H1 (cell line): ENCODE measurements around the gene SFXN2. TPM values are rescaled to one million over a fixed set of nuclear protein-coding genes. Genes with fewer than 3 reads are reported as not detected.

ENCODE experiments used
- CTCF ChIA-PET: fragments of 300-600 bp; sonication (Branson Sonifier 250); formaldehyde crosslinking; loops from one replicate; lab custom pipeline; 2021; ENCODE audit not compliant: partially characterized antibody; lab: Charles Lee
- POLR2A ChIA-PET: fragments of 300-600 bp; sonication (Branson Sonifier 250); formaldehyde crosslinking; loops from one replicate; lab custom pipeline; 2021; ENCODE audit warnings: inconsistent platforms; ENCODE audit not compliant: partially characterized antibody; lab: Charles Lee
- DNase-seq, 2 experiments: peaks; one replicate each; pipeline versions ENCODE4 v3.0.0 to v3.0.0-alpha.2; 2010 to 2022; ENCODE audit warnings: low spot score in 2 of 2, low read depth in 1 of 2, mixed read lengths in 1 of 2
- FAIRE-seq: peaks from 2 replicates; lab custom pipeline; 2011; peaks lifted over from hg19 to GRCh38; lab: Jason Lieb, UNC
- H2AFZ ChIP-seq: 2 replicates; pipeline ENCODE4 v1.8.1; 2012; ENCODE audit warnings: low read length, inconsistent platforms
- H2AK5ac ChIP-seq: 2 replicates; pipeline ENCODE4 v1.6.1; 2013; ENCODE audit warnings: low read depth, low read length
- H2BK120ac ChIP-seq: replicated peaks from 2 replicates; pipeline ENCODE3; 2013; ENCODE audit warnings: low read depth, low read length, inconsistent platforms
- H2BK12ac ChIP-seq: 2 replicates; pipeline ENCODE4 v1.6.1; 2013; ENCODE audit warnings: low read depth, low read length
- H2BK15ac ChIP-seq: 2 replicates; pipeline ENCODE4 v1.6.1; 2013; ENCODE audit warnings: low read length
- H2BK20ac ChIP-seq: 2 replicates; pipeline ENCODE4 v1.6.1; 2013; ENCODE audit warnings: low read length
- H2BK5ac ChIP-seq: 2 replicates; pipeline ENCODE4 v1.6.1; 2013; ENCODE audit warnings: low read depth, low read length
- H3K14ac ChIP-seq: 2 replicates; pipeline ENCODE4 v1.6.1; 2013; ENCODE audit warnings: inconsistent platforms; ENCODE audit not compliant: insufficient read length
- H3K18ac ChIP-seq: 2 replicates; pipeline ENCODE4 v1.6.1; 2013; ENCODE audit warnings: low read length; ENCODE audit errors: extremely low read depth
- H3K23ac ChIP-seq: 2 replicates; pipeline ENCODE4 v1.6.1; 2013; ENCODE audit warnings: inconsistent platforms; ENCODE audit not compliant: insufficient read length
- H3K23me2 ChIP-seq: 2 replicates; pipeline ENCODE4 v1.6.1; 2013; ENCODE audit warnings: low read depth, low read length
- H3K27ac ChIP-seq: 2 replicates; pipeline ENCODE4 v1.6.1; 2011; ENCODE audit warnings: low read depth, low read length, inconsistent platforms
- H3K27me3 ChIP-seq, 4 experiments: replicated peaks in 1 of 4; 1 replicate in 1 of 4; 2 replicates in 3 of 4; pipeline versions ENCODE4 v1.6.1 to v1.8.1; 2011 to 2013; ENCODE audit warnings: low read length in 3 of 4, mild to moderate bottlenecking in 3 of 4, inconsistent platforms in 2 of 4, mixed read lengths in 2 of 4, moderate library complexity in 1 of 4; ENCODE audit not compliant: control insufficient read depth in 3 of 4, insufficient read depth in 3 of 4; ENCODE audit errors: extremely low read depth in 1 of 4
- H3K36me3 ChIP-seq, 4 experiments: 2 replicates each; pipeline versions ENCODE4 v1.6.1 to v1.8.1; 2011 to 2013; ENCODE audit warnings: mild to moderate bottlenecking in 4 of 4, low read length in 3 of 4, moderate library complexity in 2 of 4, control low read depth in 1 of 4, inconsistent platforms in 1 of 4; ENCODE audit not compliant: insufficient read depth in 4 of 4, control insufficient read depth in 2 of 4
- H3K4ac ChIP-seq: replicated peaks from 2 replicates; pipeline ENCODE3; 2013; ENCODE audit warnings: low read length, low read depth, mixed read lengths, inconsistent platforms; ENCODE audit not compliant: insufficient read length
- H3K4me1 ChIP-seq, 4 experiments: replicated peaks in 1 of 4; 1 replicate in 1 of 4; 2 replicates in 3 of 4; pipeline versions ENCODE4 v1.6.1 to v1.8.1; 2011 to 2013; ENCODE audit warnings: low read length in 3 of 4, inconsistent platforms in 2 of 4, mixed read lengths in 1 of 4; ENCODE audit not compliant: insufficient read depth in 4 of 4, control insufficient read depth in 3 of 4
- H3K4me2 ChIP-seq, 2 experiments: 2 replicates each; pipeline versions ENCODE4 v1.6.1 to v1.8.1; 2011 to 2013; ENCODE audit warnings: low read depth in 2 of 2, low read length in 2 of 2, control low read depth in 1 of 2, inconsistent platforms in 1 of 2, mild to moderate bottlenecking in 1 of 2; ENCODE audit not compliant: insufficient read depth in 1 of 2
- H3K4me3 ChIP-seq, 4 experiments: fragments of 200-600, 300-600 bp in 1 of 4; sonication (generic), shearing (Covaris generic), sonication (Bioruptor Twin) in 1 of 4; 2 replicates each; pipeline versions ENCODE4 v1.5.1 to v1.8.1; 2011 to 2016; ENCODE audit warnings: low read length in 4 of 4, low read depth in 3 of 4, control low read depth in 2 of 4, inconsistent platforms in 2 of 4, mild to moderate bottlenecking in 2 of 4, mixed read lengths in 1 of 4, moderate library complexity in 1 of 4; ENCODE audit not compliant: insufficient read depth in 2 of 4; ENCODE audit errors: extremely low read depth in 1 of 4
- H3K56ac ChIP-seq: replicated peaks from 2 replicates; pipeline ENCODE3; 2013; ENCODE audit warnings: low read depth, mild to moderate bottlenecking, mixed read lengths, low read length, inconsistent platforms; ENCODE audit not compliant: insufficient read length
- H3K79me1 ChIP-seq: 2 replicates; pipeline ENCODE4 v1.6.1; 2013; ENCODE audit warnings: low read depth, low read length, control low read depth
- H3K79me2 ChIP-seq, 2 experiments: 2 replicates each; pipeline versions ENCODE4 v1.6.1 to v1.8.1; 2012 to 2013; ENCODE audit warnings: low read length in 2 of 2, mild to moderate bottlenecking in 2 of 2, inconsistent platforms in 1 of 2; ENCODE audit not compliant: insufficient read depth in 2 of 2, control insufficient read depth in 1 of 2
- H3K9ac ChIP-seq, 4 experiments: replicated peaks in 1 of 4; 1 replicate in 1 of 4; 2 replicates in 3 of 4; pipeline versions ENCODE4 v1.6.1 to v1.8.1; 2011 to 2013; ENCODE audit warnings: low read depth in 3 of 4, low read length in 3 of 4, control low read depth in 2 of 4, mild to moderate bottlenecking in 2 of 4, moderate library complexity in 2 of 4, inconsistent platforms in 1 of 4; ENCODE audit errors: extremely low read depth in 1 of 4
- H3K9me3 ChIP-seq, 2 experiments: 2 replicates each; pipeline versions ENCODE4 v1.6.1 to v1.8.1; 2012 to 2013; ENCODE audit warnings: mild to moderate bottlenecking in 2 of 2, moderate library complexity in 2 of 2, control low read depth in 1 of 2, inconsistent platforms in 1 of 2, low read depth in 1 of 2, low read length in 1 of 2, mixed read lengths in 1 of 2; ENCODE audit not compliant: insufficient read depth in 2 of 2
- H4K20me1 ChIP-seq, 2 experiments: replicated peaks in 1 of 2; 2 replicates each; pipeline versions ENCODE3 to v1.8.1; 2011 to 2013; ENCODE audit warnings: inconsistent platforms in 2 of 2, low read length in 2 of 2, mild to moderate bottlenecking in 1 of 2; ENCODE audit not compliant: insufficient read depth in 2 of 2, control insufficient read depth in 1 of 2
- H4K5ac ChIP-seq: 2 replicates; pipeline ENCODE4 v1.6.1; 2013; ENCODE audit warnings: low read length, low read depth, mixed read lengths, inconsistent platforms; ENCODE audit not compliant: insufficient read length
- H4K8ac ChIP-seq: 2 replicates; pipeline ENCODE4 v1.8.0; 2013; ENCODE audit warnings: mild to moderate bottlenecking, moderate library complexity, low read length, inconsistent platforms; ENCODE audit not compliant: insufficient read depth; ENCODE audit errors: extremely low read depth
- H4K91ac ChIP-seq: replicated peaks from 2 replicates; pipeline ENCODE3; 2013; ENCODE audit warnings: low read length, mixed read lengths, inconsistent platforms; ENCODE audit not compliant: insufficient read length
- BRCA1 ChIP-seq: IDR thresholded peaks from 2 replicates; pipeline ENCODE4 v1.6.1; 2012; ENCODE audit warnings: low read depth, low read length, improper control_type of control experiment
- CBX5 ChIP-seq: fragments of 300-800, 300-1000 bp; sonication (generic); IDR thresholded peaks from 2 replicates; pipeline ENCODE4 v1.7.1; 2016; ENCODE audit warnings: antibody characterized with exemption, low read length, low read depth
- CEBPB ChIP-seq: IDR thresholded peaks from 2 replicates; pipeline ENCODE4 v1.6.1; 2012; ENCODE audit warnings: low read depth, low read length
- CHD1 ChIP-seq: IDR thresholded peaks from 2 replicates; pipeline ENCODE4 v1.6.1; 2012; ENCODE audit warnings: low read depth, low read length, improper control_type of control experiment
- EGR1 ChIP-seq: IDR thresholded peaks from 2 replicates; pipeline ENCODE4 v1.6.1; 2011; ENCODE audit warnings: low read depth, low read length, borderline replicate concordance
- HDAC6 ChIP-seq: IDR thresholded peaks from one replicate; pipeline ENCODE4 v1.7.1; 2012; ENCODE audit warnings: low read depth, mild to moderate bottlenecking, inconsistent platforms, low read length, moderate library complexity
- MAFK ChIP-seq: IDR thresholded peaks from 2 replicates; pipeline ENCODE4 v1.6.1; 2012; ENCODE audit warnings: low read depth, mild to moderate bottlenecking, improper control_type of control experiment, low read length
- NANOG ChIP-seq: IDR thresholded peaks from 2 replicates; pipeline ENCODE4 v1.6.1; 2011; ENCODE audit warnings: low read length, low read depth, mild to moderate bottlenecking, inconsistent platforms; ENCODE audit not compliant: insufficient read depth, poor library complexity, severe bottlenecking
- POLR2AphosphoS5 ChIP-seq: IDR thresholded peaks from 2 replicates; pipeline ENCODE4 v1.6.1; 2011; ENCODE audit warnings: low read depth, low read length
- RAD21 ChIP-seq, 2 experiments: IDR thresholded peaks in 1 of 2; conservative IDR thresholded peaks in 1 of 2; 2 replicates each; pipeline ENCODE4 v1.6.1; 2011; ENCODE audit warnings: low read depth in 2 of 2, low read length in 2 of 2, improper control_type of control experiment in 1 of 2, inconsistent platforms in 1 of 2, mild to moderate bottlenecking in 1 of 2, moderate library complexity in 1 of 2
- SAP30 ChIP-seq: fragments of 300-600 bp; sonication (generic); IDR thresholded peaks from 2 replicates; pipeline ENCODE4 v1.7.1; 2012; ENCODE audit warnings: low read length, moderate library complexity, mild to moderate bottlenecking, inconsistent platforms; ENCODE audit not compliant: insufficient read depth, insufficient replicate concordance
- SP4 ChIP-seq: IDR thresholded peaks from 2 replicates; pipeline ENCODE4 v1.6.1; 2012; ENCODE audit warnings: low read length, inconsistent platforms
- TAF1 ChIP-seq: IDR thresholded peaks from 2 replicates; pipeline ENCODE4 v1.6.1; 2011; ENCODE audit warnings: mild to moderate bottlenecking, low read depth, low read length
- USF2 ChIP-seq: IDR thresholded peaks from 2 replicates; pipeline ENCODE4 v1.6.1; 2011; ENCODE audit warnings: low read length, improper control_type of control experiment
- WGBS, 2 experiments: shearing (Covaris generic) in 1 of 2; methylation state at CpG; one replicate each; pipeline versions ENCODE4 v1.1.6 to v1.1.7; 2013 to 2015; ENCODE audit warnings: low lambda C conversion rate in 2 of 2, mixed read lengths in 2 of 2, inconsistent platforms in 1 of 2, low coverage in 1 of 2, missing lambda C conversion rate in 1 of 2; ENCODE audit not compliant: insufficient replicate concordance in 2 of 2, insufficient coverage in 1 of 2, insufficient read length in 1 of 2; ENCODE audit errors: extremely low coverage in 1 of 2, missing lambda C conversion rate in 1 of 2; 5-methylcytosine and 5-hydroxymethylcytosine counted together
- polyA plus RNA-seq, 7 experiments: library from polyadenylated mRNA; depleted of rRNA in 3 of 7; stranded (reverse) in 5 of 7; unstranded in 2 of 7; fragments of >200 nt in 5 of 7; fragments of 200-250 nt in 2 of 7; gene quantifications; 1 replicate in 5 of 7; 2 replicates in 1 of 7; 4 replicates in 1 of 7; pipeline versions ENCODE4 v1.2.1 to v1.2.3, GENCODE V29; 2011 to 2013; ENCODE audit warnings: missing spikeins in 2 of 7, mixed read lengths in 2 of 7
- total RNA-seq: library from RNA; stranded (reverse); fragmentation: NEBNext Ultra II Directional; extraction: Animal tissue kit (Norgen Biotek cat#: 25700); gene quantifications from 2 replicates; pipeline ENCODE4 v1.2.1, GENCODE V29; 2021

Gene SFXN2
- total and polyA plus RNA-seq, 2 of the 8 experiments (the other 6 are each of a cell fraction or from before 2014, with no cell fraction given) = 20.5 to 23.5 TPM

- Histone ChIP-seq H4K20me1 (no peaks in the 10 kb centered on the region), H3K9ac (no peak overlapping the region), H2BK15ac (no peak overlapping the region), H3K4me1 (no peaks in the 10 kb centered on the region), H3K56ac (no peak overlapping the region), H3K27me3 (no peaks in the 10 kb centered on the region), H4K8ac (no peak overlapping the region), H2BK5ac (no peak overlapping the region), H3K23ac (no peak overlapping the region), H3K36me3 (peaks cover 0 to 16% (median 11%) of the 10 kb centered on the region in 4 experiments; a peak in 5 of 8 replicates), H2BK12ac (no peak overlapping the region), H3K14ac (no peak overlapping the region), H4K91ac (no peak overlapping the region), H3K9me3 (no peaks in the 10 kb centered on the region), H2AFZ (no peak overlapping the region), H3K79me1 (peaks cover 2% of the 10 kb centered on the region; the same call in 1 of the 2 replicates), H3K4me2 (no peak overlapping the region), H3K23me2 (no peaks in the 10 kb centered on the region), H3K18ac (no peak overlapping the region), H3K79me2 (no peaks in the 10 kb centered on the region), H3K4ac (no peak overlapping the region), H3K4me3 (no peak overlapping the region), H3K27ac (no peak overlapping the region), H2BK120ac (no peak overlapping the region), H4K5ac (no peak overlapping the region), H2BK20ac (no peak overlapping the region), H2AK5ac (no peak overlapping the region)
- CTCF ChIA-PET = interaction anchor here (1.0 to 2.6 kb wide), 3 partner anchors 11 to 20 kb away, joined by 3 to 7 read pairs (median 6); no protein-coding TSS in a partner anchor
- FAIRE-seq (no peak), DNase-seq (no peak)
- POLR2A ChIA-PET = no interaction called here
- 90% methylated on average over 2 of the region's 2 CpGs; no CpG with 5 or more reads in 1 of the 2 experiments for WGBS, 2 experiments
- TF ChIP-seq CHD1 (no peak), SP4 (no peak), USF2 (no peak), TAF1 (no peak), BRCA1 (no peak), EGR1 (no peak), MAFK (no peak), POLR2AphosphoS5 (no peak), CBX5 (no peak), HDAC6 (no peak), CEBPB (no peak), NANOG (no peak), SAP30 (no peak), RAD21 (IDR thresholded peaks at IDR 0.05 in 1 of 2, conservative IDR thresholded peaks at IDR 0.05 in 1 of 2; ENCODE audit: low read depth in 2 of 2, low read length in 2 of 2) (no peak)
These were observed 15.5 kb upstream of the SFXN2 start for GRCh38 chr10:102698894-102699293.
